ENCODE data around the gene DIAPH1.
"Not testable (repeated sequence)": the region's sequence is repeated elsewhere in the genome, so short reads cannot be mapped to it uniquely, and the experiment has no call there.

The DIAPH1 gene

GRCh38 chr5:141639357-141640050 lies 20.7 kb upstream of the DIAPH1 start:
- no peak for DNase-seq

DNA sequence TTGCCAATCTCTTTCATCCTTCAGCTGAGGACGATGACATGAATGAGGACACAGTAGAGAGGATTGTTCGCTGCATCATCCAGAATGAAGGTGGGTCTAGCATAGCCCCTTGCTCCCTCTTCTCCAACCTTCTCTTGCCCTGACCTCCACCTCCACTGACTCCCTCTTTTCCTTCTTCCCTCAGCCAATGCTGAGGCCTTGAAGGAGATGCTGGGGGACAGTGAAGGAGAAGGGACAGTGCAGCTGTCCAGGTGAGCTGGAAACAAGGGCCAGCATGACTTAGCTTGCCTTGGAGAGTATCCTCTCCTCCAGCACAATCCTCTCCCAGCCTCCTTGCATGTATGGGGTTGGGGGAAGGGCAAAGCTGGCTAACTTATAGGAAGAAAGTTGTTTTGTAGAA lies 20.0 kb upstream of the DIAPH1 start:
- DNase-seq: no peak

GRCh38 chr5:141637767-141638419 lies 19.1 kb upstream of the DIAPH1 start:
- DNase-seq: peak; percentile 33

DNA sequence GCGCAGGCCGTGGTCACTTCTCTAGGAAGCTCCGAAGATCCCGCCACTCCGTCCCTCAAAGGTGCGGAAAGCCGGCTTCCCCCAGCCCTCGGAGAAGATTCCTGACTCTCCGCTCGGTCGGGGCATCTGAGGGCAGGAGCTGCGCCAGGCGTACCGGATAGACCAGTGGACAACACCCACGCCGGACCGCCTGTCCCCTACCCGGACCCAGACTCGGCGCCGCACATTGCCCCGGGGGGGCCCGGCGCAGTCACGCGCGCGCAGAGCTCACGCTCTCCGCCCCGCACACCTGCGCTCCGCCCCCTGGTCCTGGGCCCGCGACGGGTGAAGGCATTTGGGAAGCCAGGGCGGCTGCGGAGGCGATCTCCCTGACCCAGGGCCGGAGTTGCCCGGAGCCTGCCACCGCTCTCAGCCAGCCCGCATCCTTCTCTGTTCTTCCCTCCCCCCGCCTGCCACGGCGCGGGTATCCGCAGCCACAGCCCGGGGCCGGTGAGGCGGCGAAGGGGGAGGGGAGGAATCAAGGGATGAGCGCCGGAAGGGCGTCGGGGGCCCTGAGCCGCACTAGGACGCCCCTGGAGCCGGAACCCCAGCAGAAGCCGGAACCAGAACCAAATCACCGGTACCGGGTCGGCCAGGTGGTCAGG lies 18.4 kb upstream of the DIAPH1 start:
- no peak for DNase-seq

- peak; percentile 82 for DNase-seq
Observed at GRCh38 chr5:141636413-141637122, 17.8 kb upstream of the DIAPH1 start, which contains the start of the genes HDAC3 and RELL2. TSS of gene HDAC3 (minus strand) at chr5:141636849. CDS start at chr5:141636790, 59 bp downstream. TSS of gene RELL2 (plus strand) at chr5:141636997. CDS start at chr5:141638226, 1,229 bp downstream.

- DNase-seq: no peak
Observed at GRCh38 chr5:141636106-141636412, 17.3 kb upstream of the DIAPH1 start.

DNA sequence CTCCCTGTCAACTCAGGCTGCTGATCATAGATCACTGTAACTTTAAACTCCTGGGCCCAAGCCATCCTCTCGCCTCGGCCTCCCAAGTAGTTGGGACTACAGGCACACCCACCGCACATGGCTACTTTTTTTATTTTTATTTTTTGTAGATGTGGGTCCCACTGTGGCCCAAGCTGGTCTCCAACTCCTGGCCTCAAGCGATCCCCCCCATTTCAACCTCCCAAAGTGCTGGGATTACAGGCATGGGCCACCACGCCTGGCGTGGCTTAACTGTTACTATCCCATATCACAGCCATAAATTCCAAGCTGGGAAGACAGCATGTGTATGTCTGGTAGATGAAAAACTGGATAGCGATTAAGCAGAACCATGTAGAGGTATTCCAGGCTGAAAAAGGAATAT lies 16.8 kb upstream of the DIAPH1 start:
- DNase-seq: no peak

DNA sequence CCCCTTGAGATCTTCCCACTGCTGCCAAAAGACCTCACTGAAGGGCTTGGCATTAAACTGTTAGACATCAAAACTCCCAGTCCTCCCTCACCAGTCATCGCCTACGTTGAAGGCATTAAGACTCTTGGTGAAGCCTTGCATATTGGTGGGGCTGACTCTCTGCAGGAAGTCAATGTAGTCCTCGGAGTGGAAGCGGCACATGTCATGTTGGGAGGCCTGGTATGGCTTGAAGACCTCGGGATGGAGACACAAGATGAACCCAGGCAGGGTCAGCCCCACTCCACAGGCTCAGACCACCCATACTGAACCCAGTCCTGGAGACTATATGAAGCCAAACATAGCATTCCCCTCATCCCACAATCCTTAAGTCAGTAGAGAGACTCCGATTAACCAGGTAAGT lies 15.9 kb upstream of the DIAPH1 start:
- DNase-seq: no peak

DNA sequence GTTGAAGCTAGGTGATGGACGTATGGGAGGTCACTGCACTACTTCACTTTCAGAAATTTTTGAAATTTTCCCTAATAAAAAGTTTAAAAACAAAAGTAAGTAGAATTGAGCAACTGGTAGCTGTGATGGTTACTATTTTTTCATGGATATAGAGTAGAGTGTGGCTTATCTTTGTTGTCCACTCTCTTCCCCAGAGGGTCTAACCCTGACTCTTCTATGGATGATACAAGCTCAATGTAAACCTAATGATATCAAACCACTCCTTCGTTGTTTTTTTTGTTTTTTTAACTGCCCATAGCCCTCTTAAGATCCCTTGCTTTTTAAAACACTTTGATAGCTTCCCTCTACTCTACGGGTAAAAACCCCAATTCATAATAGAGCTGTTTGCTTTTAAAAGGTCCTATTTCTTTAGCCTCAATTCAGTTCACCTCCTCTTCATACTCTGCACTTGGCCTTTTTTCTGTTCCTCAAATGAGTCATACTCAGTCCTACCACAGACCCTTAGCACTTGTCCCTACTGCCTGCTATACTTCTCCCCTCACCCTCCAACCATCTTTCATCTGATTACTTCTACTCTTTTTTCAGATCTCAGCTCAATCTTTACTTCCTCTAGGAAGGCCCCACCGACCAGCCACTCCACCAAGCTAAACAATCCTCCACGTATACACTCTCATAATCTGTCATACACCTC lies 15.2 kb upstream of the DIAPH1 start:
- DNase-seq: no peak

GRCh38 chr5:141632650-141633049 lies 13.8 kb upstream of the DIAPH1 start:
- no peak for DNase-seq

DNA sequence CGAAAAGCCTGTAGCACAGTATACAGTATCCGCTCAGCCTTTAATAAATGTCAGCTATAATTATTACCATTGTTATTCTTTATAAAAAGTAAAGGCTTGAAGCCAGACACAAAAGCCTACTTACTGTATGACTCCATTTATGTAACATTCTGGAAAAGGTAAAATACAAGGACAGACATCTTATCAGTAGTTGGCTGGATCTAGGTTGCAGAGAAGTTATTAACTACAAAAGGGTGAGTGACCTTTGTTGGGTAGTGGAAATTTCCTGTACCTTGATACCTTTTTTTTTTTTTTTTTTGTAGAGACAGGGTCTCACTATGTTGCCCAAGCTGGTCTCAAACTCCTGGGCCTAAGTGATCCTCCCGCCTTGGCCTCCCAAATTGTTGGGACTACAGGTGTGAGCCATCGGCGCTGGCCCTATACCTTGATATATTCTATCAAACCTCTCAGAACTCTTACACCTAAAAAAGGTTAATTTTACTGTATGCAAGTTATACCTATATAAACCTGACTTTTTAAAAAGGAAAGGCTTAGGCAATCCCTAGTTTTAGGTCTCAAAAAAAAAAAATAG lies 11.9 kb upstream of the DIAPH1 start:
- no peak for DNase-seq

DNA sequence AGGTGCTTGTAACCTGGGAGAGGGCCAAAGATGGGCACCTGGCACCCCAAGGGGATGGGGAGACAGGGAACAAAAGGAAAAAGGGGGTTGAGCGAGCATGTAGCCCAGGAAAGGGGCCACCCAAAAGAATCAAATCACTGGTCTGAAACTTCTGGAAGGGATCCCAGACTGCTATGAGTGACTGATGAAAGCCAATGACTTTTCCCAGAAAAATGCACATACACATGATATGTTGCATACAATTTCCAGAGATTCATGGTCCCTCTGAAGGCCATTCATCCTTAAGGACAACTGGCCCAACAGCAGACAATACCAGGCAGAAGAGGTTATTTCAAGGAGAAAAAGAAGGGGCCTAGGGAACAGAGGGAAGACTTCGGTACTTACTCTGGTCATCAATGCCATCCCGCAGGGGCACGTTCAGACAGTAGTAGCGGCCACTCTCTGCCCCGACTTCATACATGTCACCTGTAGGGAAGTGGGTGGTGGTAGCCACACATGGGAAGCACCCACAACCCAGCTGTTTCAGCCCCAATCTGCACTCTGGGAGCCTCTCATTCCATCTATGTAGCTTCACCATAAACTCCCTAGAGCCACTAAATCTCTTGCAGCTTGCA lies 9.5 kb upstream of the DIAPH1 start:
- DNase-seq: no peak

GRCh38 chr5:141623611-141624010 lies 4.8 kb upstream of the DIAPH1 start:
- no peak for DNase-seq

DNA sequence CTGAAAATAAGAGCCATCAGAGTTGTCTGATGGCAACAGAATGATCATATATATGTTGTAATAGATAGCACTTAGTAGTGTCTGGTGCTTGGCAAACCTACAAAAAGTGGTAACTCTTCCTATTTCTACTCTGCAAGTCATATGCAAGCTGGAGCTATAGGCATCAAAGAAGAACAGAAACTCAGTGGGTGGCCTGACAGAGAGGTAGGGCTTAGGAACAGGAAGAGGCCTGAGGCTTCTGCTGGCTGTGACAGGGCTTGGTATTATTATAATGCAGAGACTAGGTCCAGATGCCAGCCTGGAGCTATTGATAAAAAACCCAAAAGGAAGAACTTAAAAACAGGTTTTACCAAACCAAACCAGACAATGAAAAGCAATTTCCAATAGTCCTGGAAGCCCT lies 4.4 kb upstream of the DIAPH1 start:
- no peak for DNase-seq

GRCh38 chr5:141618030-141618803 lies 583 bp downstream of the DIAPH1 start:
- peak; percentile 28 for DNase-seq

- no peak for DNase-seq
Observed at GRCh38 chr5:141617682-141618029, 1.1 kb downstream of the DIAPH1 start.

DNA sequence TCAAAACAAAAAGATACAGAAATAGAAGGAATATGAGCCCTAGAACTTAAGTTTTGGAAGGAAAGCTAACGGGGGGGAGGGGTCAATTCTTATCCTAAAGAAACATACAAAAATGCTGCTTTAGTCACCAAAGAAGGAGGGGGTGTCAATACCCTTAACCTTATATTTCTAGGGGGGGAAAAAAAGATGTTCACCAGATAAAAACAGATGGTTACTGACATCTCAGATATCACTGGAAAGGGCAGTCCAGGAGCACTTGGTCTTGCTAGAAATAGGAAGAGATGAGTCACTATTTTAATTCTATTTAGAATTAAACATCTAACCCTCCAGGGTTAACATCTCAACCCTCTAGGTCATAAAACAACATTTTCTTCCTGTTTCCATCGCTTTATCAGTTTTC lies 1.7 kb downstream of the DIAPH1 start:
- DNase-seq: no peak

DNA sequence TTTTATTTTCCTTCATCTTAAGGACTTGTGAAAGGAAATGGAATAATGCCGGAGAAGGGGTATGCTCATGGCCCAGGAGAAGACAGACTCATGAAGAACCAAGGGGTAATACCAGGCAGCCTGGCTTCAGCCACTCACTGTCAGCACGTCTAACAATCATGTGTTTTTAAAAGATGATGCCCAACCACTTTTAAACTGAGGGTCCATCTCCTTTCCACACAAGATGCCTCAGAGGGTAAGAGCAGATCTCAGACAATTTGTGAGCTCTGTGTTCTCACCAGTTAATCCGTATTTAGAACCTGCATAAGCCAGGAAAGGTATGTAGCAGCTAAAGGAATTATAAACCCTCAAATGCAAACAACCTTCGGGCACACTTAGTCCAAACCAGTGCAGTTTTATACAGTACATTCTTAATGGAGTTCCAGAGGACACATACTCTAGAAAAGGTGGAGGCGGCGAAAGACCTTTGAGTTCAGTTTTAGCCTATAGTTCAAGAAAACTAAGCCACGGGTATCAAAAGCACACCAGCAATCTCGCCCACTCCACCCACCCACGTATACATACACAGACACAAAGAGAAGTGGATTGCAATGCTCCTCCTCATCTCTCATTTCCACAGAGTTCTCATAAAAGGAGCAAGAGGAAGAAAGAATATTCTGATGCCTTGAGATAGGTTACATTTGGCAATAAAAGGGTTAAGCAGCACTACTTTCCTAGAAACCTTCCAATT lies 2.6 kb downstream of the DIAPH1 start:
- no peak for DNase-seq

- DNase-seq: no peak
Observed at GRCh38 chr5:141613344-141613743, 5.5 kb downstream of the DIAPH1 start.

- DNase-seq: no peak
Observed at GRCh38 chr5:141611289-141611688, 7.5 kb downstream of the DIAPH1 start.

GRCh38 chr5:141609921-141610320 lies 8.9 kb downstream of the DIAPH1 start:
- DNase-seq: not testable (repeated sequence)

Data from GDM1 (cell line).